Measurements from ENCODE around the gene TRAPPC8.
"Not testable (repeated sequence)": the region's sequence is repeated elsewhere in the genome, so short reads cannot be mapped to it uniquely, and the experiment has no call there.

TRAPPC8 gene

GRCh38 chr18:31810336-31811130, 132.4 kb downstream of the TRAPPC8 start:
- not testable (repeated sequence) for H3K27me3 Mint-ChIP-seq; H3K4me3 Mint-ChIP-seq; H3K4me1 Mint-ChIP-seq; H3K9me3 Mint-ChIP-seq; DNase-seq; ATAC-seq; H3K27ac Mint-ChIP-seq; H3K36me3 Mint-ChIP-seq (ENCODE audit: low read depth)

- not testable (repeated sequence) for H3K36me3 Mint-ChIP-seq (ENCODE audit: low read depth); H3K27ac Mint-ChIP-seq; H3K27me3 Mint-ChIP-seq; H3K4me3 Mint-ChIP-seq; ATAC-seq; DNase-seq; H3K4me1 Mint-ChIP-seq; H3K9me3 Mint-ChIP-seq
Observed at GRCh38 chr18:31809049-31809448, 133.9 kb downstream of the TRAPPC8 start.

- Mint-ChIP-seq H3K9me3 (no peaks in the 10 kb centered on the region), H3K36me3 (ENCODE audit: low read depth) (no peaks in the 10 kb centered on the region), H3K4me1 (no peaks in the 10 kb centered on the region), H3K27ac (no peak overlapping the region), H3K4me3 (no peak overlapping the region), H3K27me3 (no peaks in the 10 kb centered on the region)
- no peak for DNase-seq
- ATAC-seq = no peak
Observed at GRCh38 chr18:31801078-31801477, 141.8 kb downstream of the TRAPPC8 start.

GRCh38 chr18:31799257-31799656, 143.7 kb downstream of the TRAPPC8 start:
- H3K9me3 Mint-ChIP-seq; H3K36me3 Mint-ChIP-seq (ENCODE audit: low read depth); ATAC-seq; H3K27me3 Mint-ChIP-seq; DNase-seq; H3K27ac Mint-ChIP-seq; H3K4me3 Mint-ChIP-seq; H3K4me1 Mint-ChIP-seq: not testable (repeated sequence)

GRCh38 chr18:31798399-31798798, 144.5 kb downstream of the TRAPPC8 start:
- Mint-ChIP-seq H3K27ac (no peak overlapping the region), H3K27me3 (no peaks in the 10 kb centered on the region), H3K36me3 (ENCODE audit: low read depth) (no peaks in the 10 kb centered on the region), H3K4me3 (no peak overlapping the region), H3K9me3 (no peaks in the 10 kb centered on the region), H3K4me1 (no peaks in the 10 kb centered on the region)
- ATAC-seq (no peak), DNase-seq (no peak)

- no peaks in the 10 kb centered on the region for H3K36me3 Mint-ChIP-seq (ENCODE audit: low read depth)
- DNase-seq (no peak), ATAC-seq (no peak)
- no peak overlapping the region for H3K27ac Mint-ChIP-seq
- H3K27me3 Mint-ChIP-seq = no peaks in the 10 kb centered on the region
- no peaks in the 10 kb centered on the region for H3K4me1 Mint-ChIP-seq
- H3K4me3 Mint-ChIP-seq = no peak overlapping the region
- no peaks in the 10 kb centered on the region for H3K9me3 Mint-ChIP-seq
Observed at GRCh38 chr18:31795747-31796146, 147.2 kb downstream of the TRAPPC8 start.

- no peaks in the 10 kb centered on the region for H3K9me3 Mint-ChIP-seq
- no peaks in the 10 kb centered on the region for H3K36me3 Mint-ChIP-seq (ENCODE audit: low read depth)
- H3K4me3 Mint-ChIP-seq = no peak overlapping the region
- DNase-seq (no peak), ATAC-seq (no peak)
- no peak overlapping the region for H3K27ac Mint-ChIP-seq
- H3K27me3 Mint-ChIP-seq = no peaks in the 10 kb centered on the region
- no peaks in the 10 kb centered on the region for H3K4me1 Mint-ChIP-seq
Observed at GRCh38 chr18:31793531-31793930, 149.4 kb downstream of the TRAPPC8 start.

GRCh38 chr18:31792580-31792911, 150.4 kb downstream of the TRAPPC8 start:
- Mint-ChIP-seq H3K27me3 (no peaks in the 10 kb centered on the region), H3K27ac (no peak overlapping the region), H3K9me3 (no peaks in the 10 kb centered on the region), H3K4me3 (no peak overlapping the region), H3K36me3 (ENCODE audit: low read depth) (no peaks in the 10 kb centered on the region), H3K4me1 (no peaks in the 10 kb centered on the region)
- no peak for DNase-seq
- ATAC-seq = no peak

GRCh38 chr18:31791817-31792579, 150.9 kb downstream of the TRAPPC8 start:
- Mint-ChIP-seq H3K4me1 (no peaks in the 10 kb centered on the region), H3K27ac (no peak overlapping the region), H3K9me3 (no peaks in the 10 kb centered on the region), H3K4me3 (no peak overlapping the region), H3K36me3 (ENCODE audit: low read depth) (no peaks in the 10 kb centered on the region), H3K27me3 (no peaks in the 10 kb centered on the region)
- no peak for ATAC-seq
- DNase-seq = no peak

GRCh38 chr18:31789409-31789808, 153.5 kb downstream of the TRAPPC8 start:
- Mint-ChIP-seq H3K27ac (no peak overlapping the region), H3K4me3 (no peak overlapping the region), H3K36me3 (ENCODE audit: low read depth) (no peaks in the 10 kb centered on the region), H3K4me1 (no peaks in the 10 kb centered on the region), H3K27me3 (no peaks in the 10 kb centered on the region), H3K9me3 (no peaks in the 10 kb centered on the region)
- DNase-seq (no peak), ATAC-seq (no peak)

- peaks cover 20% of the 10 kb centered on the region for H3K9me3 Mint-ChIP-seq
- H3K27me3 Mint-ChIP-seq = peaks cover 2% of the 10 kb centered on the region
- DNase-seq (no peak), ATAC-seq (no peak)
- no peak overlapping the region for H3K4me3 Mint-ChIP-seq
- no peaks in the 10 kb centered on the region for H3K36me3 Mint-ChIP-seq (ENCODE audit: low read depth)
- H3K4me1 Mint-ChIP-seq = no peaks in the 10 kb centered on the region
- H3K27ac Mint-ChIP-seq = no peak overlapping the region
Observed at GRCh38 chr18:31783059-31783458, 159.9 kb downstream of the TRAPPC8 start.
